Stimulated activated CD8-positive, alpha-beta memory T cell treated with anti-CD3 and anti-CD28 coated beads, Interleukin-4, amount 100 ng/mL, for 1 hour (primary cell): ENCODE results near the gene FSTL4.

Source experiments
- DNase-seq, 2 donors: peaks; one replicate each; pipeline ENCODE4 v3.0.0-alpha.2; 2020; ENCODE audit warnings: low read depth in 2 of 2, low spot score in 1 of 2

The FSTL4 gene

GRCh38 chr5:133391354-133392136, 220.8 kb downstream of the FSTL4 start:
- DNase-seq, result no peak

DNA sequence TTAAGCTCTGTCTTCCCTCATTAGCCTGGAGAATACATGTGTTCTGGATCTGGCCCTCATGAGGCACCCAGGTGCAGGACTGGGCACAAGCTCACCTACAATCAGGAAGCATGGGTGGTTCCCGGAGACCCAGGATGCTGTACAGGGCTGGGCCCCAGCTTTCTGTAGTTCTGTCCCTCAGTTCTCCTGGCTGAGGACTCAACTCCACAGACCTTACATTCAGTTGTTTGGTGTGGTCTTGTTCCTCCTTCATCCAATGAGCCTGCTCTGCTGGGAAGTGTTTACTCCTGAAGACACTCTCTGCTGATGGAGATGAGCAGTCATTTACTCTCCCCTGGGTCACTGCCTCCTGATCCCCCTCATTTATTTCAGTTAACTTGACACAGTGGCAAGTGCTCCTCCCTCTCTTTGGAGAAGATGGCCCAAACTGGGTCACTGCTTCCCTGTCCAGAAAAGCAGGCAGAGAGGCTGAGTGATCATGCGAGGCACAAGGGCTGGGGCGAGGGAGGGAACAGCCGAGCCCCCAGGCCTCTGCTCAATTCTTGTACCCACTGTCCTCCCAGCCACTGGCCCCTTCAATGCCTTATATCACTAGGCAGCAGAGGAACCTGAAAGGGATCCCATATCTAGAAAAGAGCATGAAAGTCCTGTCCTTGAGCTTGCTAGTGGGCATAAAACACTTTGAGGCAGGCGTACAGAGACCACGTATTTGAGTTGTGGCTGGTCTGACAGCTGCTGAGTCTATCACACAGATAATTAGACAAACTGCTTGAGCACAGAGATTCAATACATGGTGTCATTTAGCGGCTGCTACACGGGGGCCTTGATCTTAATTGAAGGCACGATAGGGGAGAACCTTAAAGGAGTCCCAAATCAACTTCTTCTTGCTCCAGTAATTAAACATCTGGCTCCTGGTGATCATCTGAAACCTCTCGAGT, 221.7 kb downstream of the FSTL4 start:
- DNase-seq, result no peak

DNA sequence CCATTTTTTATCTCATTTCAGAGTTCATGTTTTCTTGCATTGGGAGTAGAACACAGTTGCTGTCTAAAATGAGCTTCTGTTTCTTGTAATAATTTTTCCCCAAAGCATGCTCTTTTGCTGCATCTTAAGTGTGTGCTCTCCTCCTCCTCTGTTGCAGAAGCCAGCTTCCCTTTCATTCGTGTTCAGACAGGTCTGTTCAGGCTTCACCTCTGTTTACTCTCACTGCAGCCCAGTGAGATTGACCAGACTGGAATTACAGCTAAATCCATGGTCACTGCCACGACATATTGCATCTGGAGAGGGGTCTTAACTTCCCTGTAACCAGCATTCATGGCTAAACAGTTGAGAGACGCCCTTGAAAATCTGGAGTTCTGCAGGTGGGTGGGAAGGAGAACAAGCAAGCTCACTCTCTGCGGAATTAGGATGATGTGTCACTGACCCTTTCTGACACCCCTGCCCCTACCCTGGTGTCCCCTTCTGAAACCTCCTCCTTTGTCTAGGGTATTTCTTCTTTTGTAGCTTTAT, 223.2 kb downstream of the FSTL4 start:
- DNase-seq, result no peak

GRCh38 chr5:133387621-133388020, 224.7 kb downstream of the FSTL4 start:
- no peak for DNase-seq

DNA sequence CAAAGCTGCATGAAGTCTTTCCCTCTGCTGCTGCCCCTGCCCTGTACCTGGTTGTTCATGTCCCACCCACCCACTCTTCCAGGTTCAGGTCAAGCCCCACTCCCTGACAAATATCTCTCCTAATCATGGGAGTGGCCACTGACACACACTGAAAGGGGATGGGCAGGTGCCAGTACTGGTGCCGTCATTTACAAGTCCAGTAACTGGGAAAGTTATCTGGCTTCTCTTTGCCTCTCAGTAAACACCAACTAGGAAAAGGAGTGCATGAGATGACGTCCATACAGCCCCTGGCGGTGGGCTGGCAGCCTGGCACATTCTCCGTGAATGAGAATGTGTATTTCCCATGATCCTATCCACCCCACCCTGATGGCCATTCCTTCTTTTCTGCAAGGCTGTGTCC, 225.2 kb downstream of the FSTL4 start:
- DNase-seq, result no peak

DNA sequence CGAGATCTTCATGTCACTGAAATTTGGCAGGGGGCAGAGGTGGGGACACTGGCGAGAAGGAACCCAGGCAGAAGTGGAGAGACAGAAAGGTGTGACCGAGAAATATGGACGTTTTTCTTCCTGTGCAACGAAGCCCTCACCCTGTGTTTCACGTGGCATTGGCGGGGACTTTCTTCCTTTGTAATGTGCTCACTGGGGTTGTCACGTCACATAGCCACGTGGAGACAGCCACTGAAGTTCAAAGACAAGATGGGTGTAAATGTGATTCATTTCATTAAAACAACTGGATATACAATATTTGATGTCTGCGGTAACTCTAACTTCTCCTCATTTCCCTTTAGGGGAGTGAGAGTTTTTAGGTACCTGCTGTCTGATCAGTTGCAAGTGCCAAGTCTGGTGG, 225.7 kb downstream of the FSTL4 start:
- no peak for DNase-seq

- DNase-seq, result no peak
Measured at GRCh38 chr5:133385346-133385745, 227.0 kb downstream of the FSTL4 start.

DNA sequence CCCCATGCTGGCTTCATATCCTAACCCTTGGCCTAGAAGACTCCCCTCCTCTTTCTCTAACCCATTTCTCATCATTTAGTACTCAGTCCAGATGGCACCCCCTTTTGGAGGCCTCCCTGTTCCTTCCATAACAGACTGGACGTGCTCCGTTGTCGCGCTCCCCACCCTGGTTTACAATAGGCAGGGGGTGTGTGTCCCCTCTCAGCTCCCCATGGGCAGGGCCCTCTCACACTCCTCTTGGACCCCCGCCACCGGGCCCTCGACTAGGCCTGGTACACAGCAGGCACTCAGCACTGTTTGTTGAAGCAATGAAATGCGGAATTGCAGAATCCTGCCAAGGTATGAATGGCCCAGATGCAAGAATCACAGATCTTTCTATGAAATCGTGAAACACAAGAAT, 227.4 kb downstream of the FSTL4 start:
- DNase-seq, result no peak

DNA sequence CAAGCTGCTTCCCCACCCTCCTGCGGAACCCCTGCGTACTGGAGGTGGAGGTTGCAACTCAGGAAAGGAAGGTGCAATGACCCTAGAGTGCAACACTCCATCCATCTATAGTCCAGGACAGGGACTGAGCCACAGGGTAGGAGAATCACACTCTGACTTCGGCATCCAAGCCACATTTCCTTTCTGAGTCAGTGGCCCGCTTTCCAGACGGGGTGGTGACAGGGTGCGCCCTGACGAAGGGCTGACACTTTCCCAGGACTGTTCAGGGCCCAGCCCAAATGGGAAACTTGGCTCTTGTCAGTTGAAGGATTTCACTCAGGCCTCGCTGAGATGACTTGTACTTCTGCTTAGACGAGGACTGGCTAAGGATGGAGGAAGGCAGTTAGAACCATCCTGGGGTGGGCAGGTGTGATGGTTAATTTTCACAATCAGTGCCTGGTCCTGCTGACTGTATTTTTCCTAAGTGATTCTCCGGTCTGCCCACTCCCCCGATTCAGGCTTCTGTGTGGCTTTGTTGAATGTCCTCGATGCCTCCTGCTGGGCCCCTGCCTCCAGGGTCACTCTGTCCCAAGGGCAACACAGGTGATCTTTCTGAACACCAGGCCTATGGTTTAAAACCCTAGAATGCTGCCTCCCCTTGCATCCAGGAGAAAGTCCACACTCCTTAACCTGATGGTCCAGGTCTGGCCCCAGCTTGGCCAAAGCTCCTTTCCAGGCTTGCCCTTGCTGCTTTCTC, 228.1 kb downstream of the FSTL4 start:
- no peak for DNase-seq

DNA sequence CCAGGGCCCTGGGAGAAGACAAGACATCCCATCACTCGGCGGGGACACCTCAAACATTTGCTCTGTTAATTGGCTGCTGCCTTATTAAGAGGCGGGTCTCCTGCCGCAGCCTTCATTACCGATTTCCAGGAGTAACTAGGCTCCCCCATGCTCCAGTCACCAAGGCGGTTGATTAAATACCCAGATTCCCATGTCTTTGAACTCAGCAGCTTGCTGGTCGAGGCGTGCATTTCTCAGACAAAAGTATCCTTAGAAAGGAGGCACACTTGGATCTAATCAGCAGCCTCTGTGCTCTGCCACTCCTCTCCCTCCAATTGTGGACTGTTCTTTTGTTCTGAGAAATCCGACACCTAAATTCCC, 228.8 kb downstream of the FSTL4 start:
- no peak for DNase-seq

- no peak for DNase-seq
Measured at GRCh38 chr5:133382661-133383579, 229.4 kb downstream of the FSTL4 start.

DNA sequence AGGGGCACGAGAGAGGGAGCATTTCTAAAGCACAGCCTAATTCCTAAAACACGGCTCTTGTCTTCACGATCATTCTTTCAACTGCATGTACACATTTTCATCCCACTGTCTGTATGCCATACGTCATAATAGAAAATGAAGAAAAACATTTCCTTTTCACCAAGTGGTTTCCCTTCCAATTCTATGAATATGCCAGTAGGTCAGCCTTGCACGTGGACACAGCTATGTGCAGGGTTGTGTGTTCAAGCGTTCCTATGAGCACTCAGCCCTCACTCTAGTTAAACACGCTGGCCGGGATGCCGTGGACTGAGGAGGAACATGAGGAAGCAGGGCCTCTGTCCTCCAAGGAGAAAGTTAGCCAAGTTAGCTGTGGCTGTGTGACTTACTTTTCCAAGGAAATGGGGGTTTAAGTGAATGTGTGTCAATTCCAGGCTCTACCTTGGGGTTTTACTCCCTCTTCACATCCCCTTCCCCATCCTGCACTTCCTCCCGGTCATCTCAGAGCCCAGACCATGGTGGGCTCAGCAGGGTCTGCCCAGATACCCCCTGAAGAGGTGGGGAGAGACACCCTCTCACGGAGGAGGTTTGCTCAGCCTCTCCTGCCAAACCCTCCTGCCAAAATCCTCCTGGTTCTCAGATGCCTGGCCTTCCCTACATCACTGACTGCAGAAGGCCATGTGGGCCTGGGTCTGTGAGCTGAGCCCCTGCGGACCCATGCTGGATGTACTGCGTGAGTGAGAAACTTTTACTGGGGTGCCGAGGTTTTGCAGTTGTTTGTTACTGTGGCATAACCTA, 230.6 kb downstream of the FSTL4 start:
- no peak for DNase-seq

DNA sequence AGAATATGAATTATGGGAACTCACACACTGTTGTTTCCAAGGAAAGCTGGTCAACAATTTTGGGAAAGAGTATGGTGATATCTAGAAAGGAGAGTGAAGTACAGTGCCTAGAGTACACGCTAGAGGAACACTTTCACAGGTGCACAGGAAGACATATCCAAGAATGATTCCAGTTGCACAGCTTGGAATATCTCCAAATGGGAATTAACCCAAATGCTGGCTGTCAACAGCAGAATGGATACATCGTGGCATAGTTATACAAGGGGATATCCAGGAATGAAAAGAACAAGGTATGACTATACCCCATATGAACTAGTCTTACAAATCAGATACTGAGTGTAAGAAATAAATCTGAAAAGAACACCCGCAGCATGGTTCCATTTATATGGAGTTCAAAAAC, 231.3 kb downstream of the FSTL4 start:
- no peak for DNase-seq

DNA sequence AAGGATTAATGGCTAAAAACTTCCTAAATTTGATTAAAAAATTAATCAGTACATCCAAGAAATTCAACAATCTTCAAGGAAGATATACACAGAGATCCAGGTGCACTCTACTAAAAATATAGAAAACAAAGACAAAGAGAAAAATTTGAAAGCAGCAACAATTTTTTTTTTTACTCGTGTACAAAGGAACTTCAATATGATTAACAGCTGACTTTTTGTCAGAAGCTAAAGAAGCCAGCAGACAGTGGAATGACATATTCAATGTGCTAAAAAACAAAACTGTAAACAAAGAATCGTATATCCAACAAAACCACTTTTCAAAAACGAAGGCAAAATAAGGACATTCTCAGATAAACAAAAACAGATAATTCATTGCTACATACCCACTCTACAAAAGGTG, 234.6 kb downstream of the FSTL4 start:
- DNase-seq, result no peak

GRCh38 chr5:133376986-133377385, 235.4 kb downstream of the FSTL4 start:
- no peak for DNase-seq

DNA sequence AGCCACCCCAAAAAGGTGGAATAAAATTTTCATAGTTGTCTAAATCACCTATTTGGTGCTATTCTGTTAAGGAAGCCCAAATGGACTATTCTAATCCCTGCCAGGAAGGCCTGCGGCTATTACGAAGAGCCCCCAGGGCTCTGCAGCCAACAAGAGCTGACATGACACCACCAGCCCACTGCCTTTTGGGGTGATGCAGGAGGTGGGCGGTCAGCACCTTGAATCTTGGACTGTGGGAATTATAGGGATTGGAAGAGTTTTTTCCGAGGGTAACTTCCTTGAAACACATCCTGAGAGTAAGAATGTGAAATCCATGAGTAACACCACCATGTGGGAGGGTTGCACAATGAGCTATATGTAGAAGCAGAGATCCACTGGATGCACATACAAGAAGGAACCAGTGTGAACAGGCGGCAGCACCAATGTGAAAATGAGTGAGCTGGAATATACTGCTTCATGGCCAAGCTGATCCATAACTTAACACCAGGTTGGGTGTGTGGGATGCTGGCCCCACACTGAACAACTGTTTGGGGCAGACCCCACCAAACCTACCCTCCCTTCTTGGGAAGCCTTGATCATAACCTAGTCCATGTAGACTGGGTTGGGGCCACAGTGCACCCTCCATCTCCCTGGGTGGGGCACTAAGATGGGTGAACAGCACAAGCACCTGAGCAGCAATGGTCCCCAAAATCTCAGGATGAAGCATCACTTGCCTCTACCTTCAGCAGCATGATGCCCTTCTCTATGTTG, 239.0 kb downstream of the FSTL4 start:
- no peak for DNase-seq

DNA sequence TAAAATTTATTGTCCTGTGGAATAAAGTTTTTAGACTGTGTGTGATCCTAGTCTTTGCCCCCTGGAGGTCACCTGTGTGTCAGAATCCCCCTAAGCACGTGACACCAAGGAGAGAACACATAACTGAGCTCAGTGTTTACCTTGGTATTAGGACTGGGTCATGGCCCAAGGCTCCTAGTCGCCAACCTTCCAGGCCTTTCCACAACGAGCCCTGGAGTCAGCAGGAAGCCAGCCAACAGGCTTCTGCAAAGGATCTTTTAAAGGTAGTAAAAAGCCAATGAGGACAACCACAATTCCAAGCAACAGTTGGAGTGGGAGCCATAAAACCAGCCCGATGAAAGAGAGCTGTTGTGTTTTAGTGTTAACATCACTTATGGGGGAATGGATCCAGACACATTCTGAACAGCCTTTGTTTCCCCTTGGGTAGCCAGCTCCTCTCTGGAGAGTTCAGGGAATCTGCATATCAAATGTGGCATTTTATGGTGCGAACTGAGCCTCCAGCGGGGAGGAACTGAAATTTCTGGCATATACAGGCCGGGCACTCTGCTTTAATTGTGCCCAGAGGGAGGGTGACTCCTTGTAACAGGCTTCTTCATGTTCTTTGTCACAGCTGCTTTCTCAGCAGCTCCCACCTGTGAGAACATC, 239.9 kb downstream of the FSTL4 start:
- no peak for DNase-seq

DNA sequence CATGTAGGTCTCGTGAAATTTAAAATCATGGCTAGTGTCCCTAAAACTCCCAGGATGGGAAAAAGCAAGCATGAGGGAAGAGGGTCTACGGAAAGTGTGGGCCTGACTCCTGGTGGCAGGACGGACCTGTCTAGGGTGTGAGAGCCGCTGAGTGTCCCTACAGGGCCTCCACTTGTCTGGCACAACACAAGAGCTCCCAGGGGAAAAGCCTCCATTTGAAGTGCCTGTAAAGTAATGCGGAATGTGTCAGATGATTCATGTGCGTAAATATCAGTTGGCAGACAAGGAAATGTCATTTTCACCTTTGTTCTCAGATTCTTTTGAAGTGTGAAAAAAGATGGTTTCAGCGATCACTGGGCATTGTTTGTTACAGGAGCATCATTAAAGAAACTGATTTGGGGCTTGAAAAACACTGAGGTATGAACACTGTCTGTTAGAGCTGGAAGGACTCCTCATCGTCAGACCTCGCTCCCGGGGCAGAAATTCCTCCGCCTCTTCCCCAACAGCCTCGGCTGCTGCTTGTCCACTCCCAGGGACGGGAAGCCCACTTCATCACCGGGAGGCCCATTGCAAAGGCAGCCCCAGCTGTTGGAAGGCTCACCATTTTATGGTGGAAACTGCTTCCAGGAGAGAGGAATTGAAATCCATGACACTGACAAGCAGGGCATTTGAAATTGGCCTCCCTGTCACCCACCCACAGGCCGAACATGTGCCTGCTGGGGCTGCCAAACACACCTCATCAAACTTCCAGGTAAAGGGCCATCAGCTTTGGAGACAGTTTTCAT, 240.8 kb downstream of the FSTL4 start:
- no peak for DNase-seq
